NCI-H748 (cell line): ENCODE results near the gene ETNK2.
A peak's percentile ranks its signal among the peaks of the same experiment; 100 is the strongest.

ENCODE experiments used
- DNase-seq: peaks from one replicate; lab custom pipeline; 2025; ENCODE audit not compliant: unreplicated experiment; lab: John Stamatoyannopoulos, UW

Gene ETNK2

GRCh38 chr1:204151552-204152309 lies at the start of gene ETNK2:
ETNK2 (minus strand) TSS chr1:204152044; CDS start chr1:204151852, 192 bp downstream.
- peak; percentile 62 for DNase-seq

- DNase-seq, result no peak
Observed at GRCh38 chr1:204201348-204202040, 49.6 kb upstream of the ETNK2 start.

- DNase-seq, result no peak
Observed at GRCh38 chr1:204199579-204199978, 47.7 kb upstream of the ETNK2 start.

- DNase-seq, result no peak
Observed at GRCh38 chr1:204198348-204199340, 46.8 kb upstream of the ETNK2 start.

GRCh38 chr1:204197068-204197467 lies 45.2 kb upstream of the ETNK2 start:
- DNase-seq, result no peak

GRCh38 chr1:204196068-204196795 lies 44.4 kb upstream of the ETNK2 start, which contains the start of gene KISS1:
KISS1 (minus strand) TSS chr1:204196491; CDS start chr1:204192876, 3,615 bp downstream.
- DNase-seq, result no peak

- DNase-seq, result no peak
Observed at GRCh38 chr1:204194771-204195170, 42.9 kb upstream of the ETNK2 start.

- DNase-seq, result no peak
Observed at GRCh38 chr1:204194080-204194479, 42.2 kb upstream of the ETNK2 start.

- DNase-seq, result no peak
Observed at GRCh38 chr1:204192589-204193352, 40.9 kb upstream of the ETNK2 start.

- DNase-seq, result no peak
Observed at GRCh38 chr1:204192046-204192445, 40.2 kb upstream of the ETNK2 start.

GRCh38 chr1:204191456-204191855 lies 39.6 kb upstream of the ETNK2 start:
- no peak for DNase-seq

- DNase-seq, result no peak
Observed at GRCh38 chr1:204190212-204191211, 38.7 kb upstream of the ETNK2 start.

GRCh38 chr1:204188959-204189639 lies 37.3 kb upstream of the ETNK2 start:
- peak; percentile 67 for DNase-seq

- no peak for DNase-seq
Observed at GRCh38 chr1:204186597-204186996, 34.8 kb upstream of the ETNK2 start.

- no peak for DNase-seq
Observed at GRCh38 chr1:204181116-204181515, 29.3 kb upstream of the ETNK2 start.

- peak; percentile 5 for DNase-seq
Observed at GRCh38 chr1:204180133-204180532, 28.3 kb upstream of the ETNK2 start.

GRCh38 chr1:204178487-204179281 lies 26.8 kb upstream of the ETNK2 start:
- DNase-seq, result no peak
